Measurements from ENCODE around the gene UBE2D2.
"Not testable (repeated sequence)": the region's sequence is repeated elsewhere in the genome, so short reads cannot be mapped to it uniquely, and the experiment has no call there.

Gene UBE2D2

GRCh38 chr5:139560752-139561654, at the start of gene UBE2D2:
UBE2D2 (plus strand) TSS chr5:139561339; CDS start chr5:139561792, 453 bp downstream.
- TF ChIP-seq EZH2 (IDR thresholded peaks at IDR 0.05) (no peak), FOXP2 (optimal IDR thresholded peaks at IDR 0.05; ENCODE audit: control extremely low read depth, extremely low read length, insufficient read depth) (no peak), POLR2AphosphoS5 (IDR thresholded peaks at IDR 0.05; ENCODE audit: borderline replicate concordance, low read depth, low read length) (peak; percentile 93)
- peak; percentile 65 for DNase-seq (ENCODE audit: low read depth, low spot score)
- Histone ChIP-seq H3K9me3 (ENCODE audit: low read depth, low read length) (no peaks in the 10 kb centered on the region), H3K9ac (ENCODE audit: insufficient read length) (peak within 1 kb of the TSS; percentile 92), H3K36me3 (ENCODE audit: insufficient read depth, low read length) (peaks cover 20% of the 10 kb centered on the region), H3K4me3 (peak within 1 kb of the TSS; percentile 85), H3K27ac (peak within 1 kb of the TSS; percentile 82)

GRCh38 chr5:139512786-139513390, 48.3 kb upstream of the UBE2D2 start:
- no peak for TF ChIP-seq FOXP2 (optimal IDR thresholded peaks at IDR 0.05; ENCODE audit: control extremely low read depth, extremely low read length, insufficient read depth)
- H3K9ac ChIP-seq (ENCODE audit: insufficient read length) = no peak overlapping the region
- no peak overlapping the region for H3K27ac ChIP-seq

GRCh38 chr5:139513434-139513833, 47.7 kb upstream of the UBE2D2 start:
- not testable (repeated sequence) for H3K36me3 ChIP-seq (ENCODE audit: insufficient read depth, low read length); H3K9me3 ChIP-seq (ENCODE audit: low read depth, low read length); H3K27ac ChIP-seq; H3K4me3 ChIP-seq; H3K9ac ChIP-seq (ENCODE audit: insufficient read length); DNase-seq (ENCODE audit: low read depth, low spot score)

More at GRCh38 chr5:139512786-139513390, 48.3 kb upstream of the UBE2D2 start:
- DNase-seq (ENCODE audit: low read depth, low spot score) = no peak
- no peaks in the 10 kb centered on the region for H3K9me3 ChIP-seq (ENCODE audit: low read depth, low read length)
- no peaks in the 10 kb centered on the region for H3K36me3 ChIP-seq (ENCODE audit: insufficient read depth, low read length)
- H3K4me3 ChIP-seq = no peak overlapping the region

GRCh38 chr5:139513852-139514485, 47.2 kb upstream of the UBE2D2 start:
- Histone ChIP-seq H3K9me3 (ENCODE audit: low read depth, low read length) (no peaks in the 10 kb centered on the region), H3K9ac (ENCODE audit: insufficient read length) (no peak overlapping the region), H3K4me3 (no peak overlapping the region), H3K27ac (no peak overlapping the region), H3K36me3 (ENCODE audit: insufficient read depth, low read length) (no peaks in the 10 kb centered on the region)
- DNase-seq (ENCODE audit: low read depth, low spot score) = no peak
- TF ChIP-seq POLR2AphosphoS5 (IDR thresholded peaks at IDR 0.05; ENCODE audit: borderline replicate concordance, low read depth, low read length) = no peak

- Histone ChIP-seq H3K27ac (no peak overlapping the region), H3K36me3 (ENCODE audit: insufficient read depth, low read length) (no peaks in the 10 kb centered on the region), H3K9ac (ENCODE audit: insufficient read length) (no peak overlapping the region), H3K4me3 (no peak overlapping the region), H3K9me3 (ENCODE audit: low read depth, low read length) (no peaks in the 10 kb centered on the region)
- TF ChIP-seq POLR2AphosphoS5 (IDR thresholded peaks at IDR 0.05; ENCODE audit: borderline replicate concordance, low read depth, low read length) = no peak
- no peak for TF ChIP-seq FOXP2 (optimal IDR thresholded peaks at IDR 0.05; ENCODE audit: control extremely low read depth, extremely low read length, insufficient read depth)
- TF ChIP-seq EZH2 (IDR thresholded peaks at IDR 0.05) = no peak
- DNase-seq (ENCODE audit: low read depth, low spot score) = no peak
These were observed 46.7 kb upstream of the UBE2D2 start for GRCh38 chr5:139514486-139514856.

GRCh38 chr5:139517683-139518564, 43.2 kb upstream of the UBE2D2 start:
- TF ChIP-seq POLR2AphosphoS5 (IDR thresholded peaks at IDR 0.05; ENCODE audit: borderline replicate concordance, low read depth, low read length) (peak; percentile 64), FOXP2 (optimal IDR thresholded peaks at IDR 0.05; ENCODE audit: control extremely low read depth, extremely low read length, insufficient read depth) (no peak)
- Histone ChIP-seq H3K36me3 (ENCODE audit: insufficient read depth, low read length) (no peaks in the 10 kb centered on the region), H3K4me3 (peak overlapping the region; percentile 55), H3K9ac (ENCODE audit: insufficient read length) (no peak overlapping the region), H3K9me3 (ENCODE audit: low read depth, low read length) (no peaks in the 10 kb centered on the region), H3K27ac (no peak overlapping the region)
- no peak for DNase-seq (ENCODE audit: low read depth, low spot score)

GRCh38 chr5:139523635-139524445, 37.3 kb upstream of the UBE2D2 start:
- no peak for DNase-seq (ENCODE audit: low read depth, low spot score)
- TF ChIP-seq FOXP2 (optimal IDR thresholded peaks at IDR 0.05; ENCODE audit: control extremely low read depth, extremely low read length, insufficient read depth) (no peak), POLR2AphosphoS5 (IDR thresholded peaks at IDR 0.05; ENCODE audit: borderline replicate concordance, low read depth, low read length) (no peak), EZH2 (IDR thresholded peaks at IDR 0.05) (no peak)
- Histone ChIP-seq H3K36me3 (ENCODE audit: insufficient read depth, low read length) (no peaks in the 10 kb centered on the region), H3K4me3 (no peak overlapping the region), H3K9me3 (ENCODE audit: low read depth, low read length) (no peaks in the 10 kb centered on the region), H3K9ac (ENCODE audit: insufficient read length) (no peak overlapping the region), H3K27ac (no peak overlapping the region)

Data from SK-N-MC (cell line).